Measurements from ENCODE around the gene GPX5.

The GPX5 gene

DNA sequence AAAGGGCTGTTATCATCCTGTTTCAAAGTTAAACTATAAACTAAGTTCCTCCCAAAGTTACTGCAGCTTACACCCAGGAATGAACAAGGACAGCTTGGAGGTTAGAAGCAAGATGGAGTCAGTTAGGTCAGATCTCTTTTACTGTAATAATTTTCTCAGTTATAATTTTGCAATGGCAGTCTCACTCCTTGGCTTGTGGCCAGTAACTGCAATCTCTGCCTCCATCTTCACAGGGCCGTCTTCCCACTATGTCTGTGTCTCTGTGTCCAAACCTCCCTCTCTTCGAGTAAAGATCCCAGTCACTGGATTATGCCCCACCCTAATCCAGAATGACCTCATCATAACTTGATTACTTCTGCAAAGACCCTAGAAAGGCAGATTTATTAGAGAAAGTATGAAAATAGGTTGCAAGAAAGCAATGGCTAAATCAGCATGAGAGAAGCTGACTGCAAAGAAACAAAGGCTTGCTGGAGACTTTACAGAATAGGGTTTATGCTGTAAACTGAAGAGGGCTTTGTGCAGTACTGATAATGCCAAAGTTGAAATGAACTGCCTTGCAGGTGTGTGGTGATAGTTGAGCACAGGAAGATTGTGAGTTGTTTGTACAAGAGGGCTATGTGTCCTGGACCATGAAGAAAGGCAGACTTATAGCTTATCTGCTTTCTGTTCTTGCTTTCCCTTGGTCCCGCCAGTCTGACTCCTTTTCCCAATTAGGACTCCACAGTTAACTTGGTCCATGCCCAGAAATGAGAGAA lies 38.5 kb upstream of the GPX5 start:
- TF ChIP-seq, protein P1, sequence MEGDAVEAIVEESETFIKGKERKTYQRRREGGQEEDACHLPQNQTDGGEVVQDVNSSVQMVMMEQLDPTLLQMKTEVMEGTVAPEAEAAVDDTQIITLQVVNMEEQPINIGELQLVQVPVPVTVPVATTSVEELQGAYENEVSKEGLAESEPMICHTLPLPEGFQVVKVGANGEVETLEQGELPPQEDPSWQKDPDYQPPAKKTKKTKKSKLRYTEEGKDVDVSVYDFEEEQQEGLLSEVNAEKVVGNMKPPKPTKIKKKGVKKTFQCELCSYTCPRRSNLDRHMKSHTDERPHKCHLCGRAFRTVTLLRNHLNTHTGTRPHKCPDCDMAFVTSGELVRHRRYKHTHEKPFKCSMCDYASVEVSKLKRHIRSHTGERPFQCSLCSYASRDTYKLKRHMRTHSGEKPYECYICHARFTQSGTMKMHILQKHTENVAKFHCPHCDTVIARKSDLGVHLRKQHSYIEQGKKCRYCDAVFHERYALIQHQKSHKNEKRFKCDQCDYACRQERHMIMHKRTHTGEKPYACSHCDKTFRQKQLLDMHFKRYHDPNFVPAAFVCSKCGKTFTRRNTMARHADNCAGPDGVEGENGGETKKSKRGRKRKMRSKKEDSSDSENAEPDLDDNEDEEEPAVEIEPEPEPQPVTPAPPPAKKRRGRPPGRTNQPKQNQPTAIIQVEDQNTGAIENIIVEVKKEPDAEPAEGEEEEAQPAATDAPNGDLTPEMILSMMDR (IDR thresholded peaks at IDR 0.05; ENCODE audit: poor library complexity, severe bottlenecking): no peak
- no peaks in the 10 kb centered on the region for H3K9me3 ChIP-seq (ENCODE audit: severe bottlenecking)
- no peak overlapping the region for H3K27ac ChIP-seq (ENCODE audit: poor library complexity, severe bottlenecking)
- H3K27me3 ChIP-seq (ENCODE audit: insufficient read depth, poor library complexity, severe bottlenecking): no peaks in the 10 kb centered on the region
- no peak for DNase-seq (ENCODE audit: low spot score)
- ATAC-seq (ENCODE audit: low read depth): no peak
- no peaks in the 10 kb centered on the region for H3K36me3 ChIP-seq (ENCODE audit: low read depth)
- no peak overlapping the region for H3K4me3 ChIP-seq (ENCODE audit: severe bottlenecking)
- H3K4me1 ChIP-seq (ENCODE audit: insufficient read depth, poor library complexity, severe bottlenecking): no peaks in the 10 kb centered on the region

DNA sequence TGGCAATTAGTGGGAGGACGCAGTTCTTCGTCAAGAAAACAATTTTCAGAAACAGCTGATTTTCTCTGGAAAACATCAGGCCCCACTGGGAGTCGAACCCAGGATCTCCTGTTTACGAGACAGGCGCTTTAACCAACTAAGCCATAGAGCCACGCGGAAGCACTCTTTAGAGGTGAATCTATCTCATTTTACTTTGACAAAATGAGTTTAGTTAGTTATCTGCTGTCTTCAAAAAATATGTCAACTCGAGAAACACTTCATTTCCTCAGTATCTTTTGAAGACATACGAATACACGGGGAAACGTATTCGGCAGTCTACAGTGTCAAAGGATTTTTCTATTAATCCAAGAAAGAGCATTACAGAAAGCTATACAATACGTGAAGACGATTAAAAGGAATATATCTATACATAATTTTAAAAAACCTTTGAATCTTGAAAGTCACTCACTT lies 36.7 kb upstream of the GPX5 start:
- no peak overlapping the region for H3K27ac ChIP-seq (ENCODE audit: poor library complexity, severe bottlenecking)
- no peaks in the 10 kb centered on the region for H3K27me3 ChIP-seq (ENCODE audit: insufficient read depth, poor library complexity, severe bottlenecking)
- H3K4me3 ChIP-seq (ENCODE audit: severe bottlenecking): peak overlapping the region; percentile 36
- no peaks in the 10 kb centered on the region for H3K9me3 ChIP-seq (ENCODE audit: severe bottlenecking)
- TF ChIP-seq, protein P1 (IDR thresholded peaks at IDR 0.05; ENCODE audit: poor library complexity, severe bottlenecking): no peak
- no peak for ATAC-seq (ENCODE audit: low read depth)
- H3K36me3 ChIP-seq (ENCODE audit: low read depth): no peaks in the 10 kb centered on the region
- no peak for DNase-seq (ENCODE audit: low spot score)
- no peaks in the 10 kb centered on the region for H3K4me1 ChIP-seq (ENCODE audit: insufficient read depth, poor library complexity, severe bottlenecking)

DNA sequence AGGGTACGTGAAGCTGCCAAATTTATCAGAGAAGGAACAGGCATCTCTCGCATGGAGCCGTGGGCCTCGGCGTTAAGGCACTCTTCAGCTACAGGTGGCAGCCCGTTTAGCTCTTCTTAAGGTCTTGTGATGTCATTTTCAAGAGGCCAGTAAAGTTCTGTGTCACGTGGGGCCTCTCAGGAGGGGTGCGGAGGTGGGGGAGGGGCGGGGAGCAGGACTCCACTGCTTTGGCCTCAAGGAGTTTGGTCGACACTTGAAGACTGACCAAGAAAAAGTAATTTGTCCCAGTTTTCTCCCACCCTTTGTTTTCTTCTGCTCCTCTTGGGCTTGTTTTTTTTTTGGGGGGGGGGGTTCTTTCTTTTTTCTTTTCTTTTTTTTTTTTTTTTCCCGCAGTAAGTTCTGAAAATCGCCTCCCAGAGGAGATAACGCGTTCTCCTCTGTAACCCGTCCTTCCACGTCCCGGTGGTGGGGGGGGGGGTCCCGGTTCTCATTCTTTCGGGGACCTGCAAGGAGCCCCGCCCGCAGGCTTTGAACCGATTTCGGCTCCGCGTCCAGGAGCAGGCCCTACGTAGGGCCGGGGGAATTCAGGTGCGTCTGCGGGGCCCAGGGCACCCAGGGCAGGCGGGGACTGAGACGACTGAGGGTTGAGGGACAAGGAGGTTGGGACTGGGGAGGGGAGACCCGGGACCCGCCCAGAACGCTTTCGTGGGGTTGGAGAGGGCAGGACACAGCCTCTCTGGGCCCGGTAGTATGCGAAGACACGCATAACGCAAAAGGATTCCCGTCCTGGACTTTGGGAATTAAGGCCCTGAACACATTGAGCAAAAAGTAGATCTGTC lies 36.1 kb upstream of the GPX5 start:
- no peaks in the 10 kb centered on the region for H3K4me1 ChIP-seq (ENCODE audit: insufficient read depth, poor library complexity, severe bottlenecking)
- peak; percentile 87 for ATAC-seq (ENCODE audit: low read depth)
- no peak for DNase-seq (ENCODE audit: low spot score)
- no peaks in the 10 kb centered on the region for H3K36me3 ChIP-seq (ENCODE audit: low read depth)
- H3K4me3 ChIP-seq (ENCODE audit: severe bottlenecking): peak overlapping the region; percentile 36
- no peaks in the 10 kb centered on the region for H3K9me3 ChIP-seq (ENCODE audit: severe bottlenecking)
- H3K27ac ChIP-seq (ENCODE audit: poor library complexity, severe bottlenecking): no peak overlapping the region
- no peaks in the 10 kb centered on the region for H3K27me3 ChIP-seq (ENCODE audit: insufficient read depth, poor library complexity, severe bottlenecking)
- TF ChIP-seq, protein P1 (IDR thresholded peaks at IDR 0.05; ENCODE audit: poor library complexity, severe bottlenecking): no peak

DNA sequence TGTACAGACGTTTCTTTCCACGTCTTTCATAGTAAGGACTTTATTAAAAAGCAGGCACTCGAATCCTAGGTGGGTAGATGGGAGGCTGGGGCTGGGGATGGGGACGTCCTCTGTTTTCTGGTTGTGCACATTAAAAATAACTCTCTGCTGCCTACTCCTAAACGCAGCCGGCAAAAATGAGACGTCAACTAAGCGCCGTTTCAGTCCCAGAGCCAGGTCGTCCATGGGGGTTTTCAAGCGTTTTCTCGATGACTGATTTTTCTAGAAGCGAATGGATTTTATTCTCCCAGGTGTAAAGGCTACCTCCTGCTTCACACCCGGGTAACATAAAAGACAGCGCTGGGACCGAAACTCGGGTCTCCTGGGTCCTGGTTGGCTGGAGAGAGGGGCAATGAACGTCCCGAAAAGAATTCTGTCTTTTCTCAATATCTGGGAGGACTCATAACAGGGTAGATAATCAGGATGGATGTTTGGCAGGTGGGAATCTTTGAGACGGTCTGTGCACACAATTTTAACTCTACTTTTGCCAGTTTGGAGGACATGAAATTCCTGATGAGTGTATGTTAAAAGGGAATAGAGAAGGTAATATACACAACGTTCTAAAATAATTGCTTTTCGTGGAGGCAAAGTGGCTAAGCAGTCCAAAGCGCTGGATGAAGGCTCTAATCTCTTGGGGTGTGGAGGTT lies 35.3 kb upstream of the GPX5 start:
- DNase-seq (ENCODE audit: low spot score) (no peak), ATAC-seq (ENCODE audit: low read depth) (0 out of 3 replicates have a peak, but pooled peaks have one; percentile 12)
- no peaks in the 10 kb centered on the region for H3K4me1 ChIP-seq (ENCODE audit: insufficient read depth, poor library complexity, severe bottlenecking)
- peak overlapping the region; percentile 36 for H3K4me3 ChIP-seq (ENCODE audit: severe bottlenecking)
- TF ChIP-seq, protein P1 (IDR thresholded peaks at IDR 0.05; ENCODE audit: poor library complexity, severe bottlenecking): no peak
- H3K36me3 ChIP-seq (ENCODE audit: low read depth): no peaks in the 10 kb centered on the region
- H3K9me3 ChIP-seq (ENCODE audit: severe bottlenecking): no peaks in the 10 kb centered on the region
- H3K27ac ChIP-seq (ENCODE audit: poor library complexity, severe bottlenecking): no peak overlapping the region
- H3K27me3 ChIP-seq (ENCODE audit: insufficient read depth, poor library complexity, severe bottlenecking): no peaks in the 10 kb centered on the region

All from RWPE2 (cell line).